Mucosa of descending colon (tissue), 3 donors: ENCODE results near the gene PSMD14. TPM values are rescaled to one million over a fixed set of nuclear protein-coding genes. Genes with fewer than 3 reads are reported as not detected.
"Not testable (repeated sequence)": the region's sequence is repeated elsewhere in the genome, so short reads cannot be mapped to it uniquely, and the experiment has no call there.

ENCODE experiments used
- ATAC-seq: fragments of 200-7000 bp; cut with Tn5 transposase; one replicate; pipeline ENCODE4 v1.9.1; 2020; ENCODE audit warnings: mild to moderate bottlenecking, moderate library complexity
- DNase-seq, 3 donors: peaks; one replicate each; pipeline ENCODE4 v3.0.0-alpha.2; 2020
- H3K36me3 ChIP-seq: fragments of 200-600 bp; one replicate; pipeline ENCODE4 v1.8.0; 2021; ENCODE audit warnings: low read depth, mild to moderate bottlenecking
- H3K4me1 ChIP-seq: fragments of 200-600 bp; one replicate; pipeline ENCODE4 v1.8.0; 2021; ENCODE audit warnings: low read depth, mild to moderate bottlenecking
- H3K4me3 ChIP-seq: fragments of 200-600 bp; one replicate; pipeline ENCODE4 v1.8.0; 2021; ENCODE audit warnings: mild to moderate bottlenecking
- H3K9me3 ChIP-seq: fragments of 200-600 bp; one replicate; pipeline ENCODE4 v1.8.0; 2021; ENCODE audit warnings: mild to moderate bottlenecking
- CTCF ChIP-seq: fragments of 200-600 bp; IDR thresholded peaks from one replicate; pipeline ENCODE4 v1.8.0; 2022; ENCODE audit warnings: antibody characterized with exemption, mild to moderate bottlenecking
- intact Hi-C, 2 donors: fragments of 100-400 bp; cut with DNase I in 1 of 2; cut with micrococcal nuclease in 1 of 2; formaldehyde crosslinking; loops; one replicate each; pipeline versions ENCODE4 v1.11.0 to v1.11.1; 2022; cut with DNase I, micrococcal nuclease
- total RNA-seq, 3 donors: library from RNA; stranded (reverse); fragmentation: NEBNext Ultra II Directional in 2 of 3; extraction: Animal tissue kit (Norgen Biotek cat#: 25700) in 2 of 3; gene quantifications; one replicate each; pipeline versions ENCODE4 v1.2.1 to v1.2.4, GENCODE V29; 2021 to 2023
- donor health status: DM: no; HTN: no; CAD: no; lungs with moderate emphysema.
- donor health status: DM: no; HTN: no; CAD: no.
- donor health status: DM: no; HTN: yes; CAD: no.

Gene PSMD14
- total RNA-seq, 3 donors from 2014 or later, result 25.0 to 37.8 (median 30.0) TPM

GRCh38 chr2:161282311-161282644 lies 25.9 kb upstream of the PSMD14 start:
- H3K36me3 ChIP-seq, H3K4me1 ChIP-seq, DNase-seq, H3K9me3 ChIP-seq, ATAC-seq, intact Hi-C loops, H3K4me3 ChIP-seq: not testable (repeated sequence)

GRCh38 chr2:161283926-161284325 lies 24.3 kb upstream of the PSMD14 start:
- Histone ChIP-seq H3K36me3 (no peaks in the 10 kb centered on the region), H3K9me3 (peaks cover 5% of the 10 kb centered on the region), H3K4me1 (no peaks in the 10 kb centered on the region), H3K4me3 (no peak overlapping the region)
- DNase-seq, result no peak
- no peak for ATAC-seq
- TF ChIP-seq CTCF, result no peak
- intact Hi-C loops, result no loop called here

- ATAC-seq (no peak), DNase-seq (no peak)
- Histone ChIP-seq H3K4me1 (no peaks in the 10 kb centered on the region), H3K36me3 (no peaks in the 10 kb centered on the region), H3K9me3 (peaks cover 5% of the 10 kb centered on the region), H3K4me3 (no peak overlapping the region)
- intact Hi-C loops, result no loop called here
- no peak for TF ChIP-seq CTCF
These were observed 4.6 kb upstream of the PSMD14 start for GRCh38 chr2:161303535-161304050.

- intact Hi-C loops, result no loop called here
- no peak for TF ChIP-seq CTCF
These were observed 1.3 kb upstream of the PSMD14 start for GRCh38 chr2:161306919-161307318.

GRCh38 chr2:161307676-161308075 lies 549 bp upstream of the PSMD14 start:
- peaks cover 10% of the 10 kb centered on the region for H3K4me1 ChIP-seq
- no peak for TF ChIP-seq CTCF
- DNase-seq (no peak), ATAC-seq (no peak)
- intact Hi-C loops, result no loop called here
- H3K36me3 ChIP-seq, result no peaks in the 10 kb centered on the region
- peaks cover 5% of the 10 kb centered on the region for H3K9me3 ChIP-seq
- peak overlapping the region; percentile 48 for H3K4me3 ChIP-seq

More at GRCh38 chr2:161306919-161307318, 1.3 kb upstream of the PSMD14 start:
- Histone ChIP-seq H3K4me3 (no peak overlapping the region), H3K9me3 (peaks cover 5% of the 10 kb centered on the region), H3K4me1 (peaks cover 10% of the 10 kb centered on the region), H3K36me3 (no peaks in the 10 kb centered on the region)
- DNase-seq, result no peak
- no peak for ATAC-seq

- no peak overlapping the region for H3K4me3 ChIP-seq
- ATAC-seq (no peak), DNase-seq (no peak)
- TF ChIP-seq CTCF, result no peak
- peaks cover 10% of the 10 kb centered on the region for H3K4me1 ChIP-seq
- intact Hi-C loops, result no loop called here
- H3K9me3 ChIP-seq, result no peaks in the 10 kb centered on the region
- no peaks in the 10 kb centered on the region for H3K36me3 ChIP-seq
These were observed 4.8 kb downstream of the PSMD14 start for GRCh38 chr2:161312996-161313395.
